GM18502 (cell line): ENCODE data around the gene RICTOR.

Source experiments
- ATAC-seq: cut with Tn5 transposase; IDR thresholded peaks from one replicate; pipeline ENCODE4 v1.9.1; 2021; ENCODE audit warnings: mild to moderate bottlenecking; ENCODE audit not compliant: unreplicated experiment, poor library complexity

RICTOR gene

GRCh38 chr5:38948501-38948900, 125.7 kb downstream of the RICTOR start:
- ATAC-seq: no peak

GRCh38 chr5:38944282-38944681, 129.9 kb downstream of the RICTOR start:
- no peak for ATAC-seq

- no peak for ATAC-seq
These were observed 132.3 kb downstream of the RICTOR start for GRCh38 chr5:38941912-38942311.

- ATAC-seq: no peak
These were observed 133.9 kb downstream of the RICTOR start for GRCh38 chr5:38940230-38940858.

- no peak for ATAC-seq
These were observed 135.2 kb downstream of the RICTOR start for GRCh38 chr5:38938973-38939372.

DNA sequence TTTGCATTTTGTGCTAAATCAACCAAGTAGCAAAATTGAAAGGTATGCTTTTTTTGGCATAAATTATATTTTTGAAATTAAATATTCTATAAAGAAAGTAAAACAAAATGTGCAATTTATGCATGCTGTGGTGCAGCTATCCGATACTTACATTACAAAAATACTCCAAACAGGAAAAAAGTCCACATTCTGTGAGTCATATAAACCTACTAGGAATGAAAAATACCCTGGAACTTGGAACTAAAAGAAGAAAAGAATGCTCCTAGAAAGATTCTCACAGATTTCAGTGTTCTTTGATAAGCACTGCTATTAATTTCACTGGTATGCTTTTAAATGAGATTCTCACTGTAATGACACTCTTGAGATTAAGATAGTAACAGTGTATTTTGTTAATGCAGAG, 135.8 kb downstream of the RICTOR start:
- no peak for ATAC-seq

DNA sequence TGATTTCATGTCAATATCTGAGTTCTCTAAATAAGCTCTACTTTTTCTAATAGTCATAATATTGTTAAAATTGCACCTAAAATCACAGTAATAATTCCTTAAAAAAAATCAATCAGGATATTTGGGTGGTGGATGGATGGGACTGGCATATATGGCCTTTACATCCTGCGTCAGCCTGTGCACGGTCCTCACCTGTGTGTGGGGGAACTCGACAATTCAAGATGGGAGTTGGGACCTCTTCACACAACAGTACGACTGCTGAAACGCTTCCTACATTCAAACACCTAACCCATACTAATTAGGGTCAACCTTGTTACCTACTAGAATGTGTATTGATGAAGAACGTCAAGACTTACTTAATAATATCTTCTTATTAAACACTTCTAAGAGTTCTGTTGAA, 137.9 kb downstream of the RICTOR start:
- no peak for ATAC-seq

- no peak for ATAC-seq
These were observed 138.8 kb downstream of the RICTOR start for GRCh38 chr5:38935437-38935836.

GRCh38 chr5:38932854-38933408, 141.3 kb downstream of the RICTOR start:
- no peak for ATAC-seq

DNA sequence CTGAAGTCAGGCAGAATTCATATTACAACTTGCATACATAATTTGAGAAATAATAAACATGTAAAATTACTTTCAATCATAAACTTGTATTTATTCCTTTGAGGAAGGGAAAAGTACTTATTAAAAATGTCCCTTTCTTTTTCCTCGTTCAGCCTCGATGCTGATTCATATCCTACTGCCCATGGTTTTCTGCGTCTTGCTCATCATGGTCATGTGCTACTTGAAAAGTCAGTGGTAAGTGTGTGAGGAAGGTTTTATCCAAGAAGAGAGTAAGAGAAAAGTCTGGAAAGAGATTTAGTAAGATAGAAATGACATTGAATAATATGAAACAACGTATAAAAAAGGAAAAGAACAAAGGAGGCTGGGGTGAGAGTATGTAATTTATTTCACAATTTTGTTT, 142.5 kb downstream of the RICTOR start:
- ATAC-seq: no peak

DNA sequence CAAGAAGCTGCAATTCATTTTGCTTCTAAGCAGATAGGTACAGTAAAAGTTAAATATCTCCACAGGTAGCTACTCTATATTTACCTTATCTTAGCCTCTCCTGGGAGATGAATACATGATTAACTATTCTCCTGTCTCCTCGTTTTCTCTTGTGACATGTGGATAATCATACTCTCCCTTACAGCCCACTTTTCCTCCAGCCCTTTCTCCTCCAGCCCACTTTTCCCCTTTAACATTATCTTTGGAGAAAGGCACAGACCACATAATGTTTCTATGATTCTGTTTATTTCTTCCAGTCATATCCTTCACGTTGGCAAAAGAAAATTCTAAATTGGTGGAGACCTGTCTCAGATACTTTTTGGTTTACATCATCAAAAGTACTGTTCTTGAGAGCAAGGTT, 144.4 kb downstream of the RICTOR start:
- ATAC-seq: no peak

- no peak for ATAC-seq
These were observed 146.7 kb downstream of the RICTOR start for GRCh38 chr5:38927470-38927869.

DNA sequence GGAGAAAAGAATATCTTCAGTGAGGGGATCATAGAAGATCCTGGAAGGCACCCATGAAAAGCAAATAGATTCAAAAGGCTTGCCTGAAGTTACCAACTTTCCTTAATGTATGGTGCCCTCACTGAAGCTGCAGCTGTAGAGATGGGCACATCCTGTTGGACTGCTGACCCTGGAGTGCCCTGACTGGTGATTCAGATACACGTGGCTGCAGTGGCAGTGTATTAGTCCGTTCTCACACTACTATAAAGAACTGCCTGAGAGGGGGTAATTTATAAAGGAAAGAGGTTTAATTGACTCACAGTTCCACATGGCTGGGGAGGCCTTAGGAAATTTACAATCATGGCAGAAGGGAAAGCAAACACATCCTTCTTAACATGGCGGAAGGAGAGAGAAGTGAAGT, 148.1 kb downstream of the RICTOR start:
- ATAC-seq: no peak

- ATAC-seq: no peak
These were observed 148.9 kb downstream of the RICTOR start for GRCh38 chr5:38925154-38925925.

DNA sequence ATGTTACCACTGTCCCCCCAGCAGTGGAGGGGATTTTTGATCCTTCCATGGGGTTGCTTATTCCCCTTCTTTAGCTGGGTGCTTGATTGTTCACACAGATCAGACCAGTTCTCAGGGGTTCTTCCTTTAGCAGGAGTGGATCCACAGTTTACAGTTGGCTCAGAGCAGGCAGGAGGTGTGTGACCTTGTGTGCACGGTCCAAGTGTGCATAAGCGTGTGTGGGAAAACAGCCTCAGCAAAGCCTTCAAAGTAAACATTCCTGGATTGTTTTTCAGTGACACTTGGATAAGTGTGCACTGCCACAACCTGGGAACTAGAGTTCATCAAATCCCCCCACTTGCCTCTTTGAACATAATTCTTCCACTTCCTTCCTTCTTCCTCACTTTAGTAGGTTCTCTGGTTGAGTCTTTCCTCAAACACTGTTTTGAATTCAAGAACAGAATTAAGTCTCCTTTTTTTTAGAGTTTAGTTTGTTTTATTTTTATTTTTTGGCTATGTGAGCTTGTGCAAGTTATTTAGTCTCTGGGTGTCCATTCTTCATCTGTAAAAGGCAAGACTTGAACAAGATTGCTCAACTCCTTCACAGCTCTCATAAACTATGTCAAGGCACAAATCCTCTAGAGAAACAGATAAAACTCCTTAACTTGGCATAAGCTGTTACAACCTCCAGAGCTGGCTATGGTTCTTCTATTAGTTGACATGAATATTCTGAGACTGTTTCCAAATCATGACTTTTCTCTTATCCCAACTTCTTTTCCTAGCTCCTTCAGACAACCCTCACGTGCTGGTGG, 150.3 kb downstream of the RICTOR start:
- no peak for ATAC-seq

DNA sequence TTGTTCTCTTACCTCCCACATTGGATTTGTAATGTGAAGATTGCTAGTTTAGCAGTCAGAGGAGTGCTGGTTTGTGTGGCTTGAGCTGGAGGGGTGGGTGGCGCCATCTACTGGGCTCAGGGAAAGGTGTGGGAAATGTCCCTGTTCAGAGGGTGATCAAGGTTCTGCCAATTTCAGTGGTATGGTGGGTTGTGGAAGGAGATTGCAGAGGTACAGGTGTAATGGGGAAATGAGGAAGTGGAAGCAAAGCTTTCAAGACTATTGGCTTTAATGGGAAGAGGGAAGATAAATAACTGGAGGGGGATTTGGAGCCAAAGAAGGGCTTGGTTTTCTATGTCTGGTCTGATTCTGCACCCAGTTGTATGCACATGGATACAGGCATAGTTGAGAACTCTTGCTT, 152.0 kb downstream of the RICTOR start:
- ATAC-seq: peak; percentile 84

DNA sequence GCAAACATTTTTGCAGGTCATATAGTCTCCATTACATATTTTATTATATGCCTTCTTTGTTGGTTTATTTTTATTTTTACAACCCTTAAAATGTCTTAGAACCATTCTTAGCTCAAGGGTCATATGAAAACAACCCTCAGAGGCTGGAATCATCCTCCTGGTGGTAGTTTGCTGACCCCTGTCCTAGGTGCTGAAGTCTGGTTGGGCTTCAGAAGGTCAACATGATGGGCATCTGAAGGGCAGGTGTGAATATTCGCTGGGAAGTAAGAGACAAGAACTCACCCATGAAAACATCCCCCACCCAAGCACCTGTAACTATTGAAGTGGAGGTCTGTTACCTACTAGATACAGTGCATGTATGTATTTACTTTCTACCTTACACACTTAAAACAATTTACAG, 153.0 kb downstream of the RICTOR start:
- ATAC-seq: no peak

GRCh38 chr5:38916802-38917201, 157.4 kb downstream of the RICTOR start:
- no peak for ATAC-seq

- ATAC-seq: no peak
These were observed 160.5 kb downstream of the RICTOR start for GRCh38 chr5:38913714-38914113.

DNA sequence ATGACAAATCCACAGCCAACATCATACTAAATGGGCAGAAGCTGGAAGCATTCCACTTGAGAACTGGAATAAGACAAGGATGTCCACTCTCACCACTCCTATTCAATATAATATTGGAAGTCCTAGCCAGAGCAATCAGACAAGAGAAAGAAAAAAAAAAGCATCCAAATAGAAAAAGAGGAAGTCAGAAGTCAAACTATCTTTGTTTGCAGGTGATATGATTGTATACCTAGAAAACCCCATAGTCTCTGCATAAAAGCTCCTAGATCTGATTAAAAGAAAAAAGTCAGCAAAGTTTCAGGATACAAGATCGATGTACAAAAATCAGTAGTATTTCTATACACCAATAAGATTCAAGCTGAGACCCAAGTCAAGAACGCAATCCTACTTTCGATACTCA, 162.3 kb downstream of the RICTOR start:
- ATAC-seq: no peak

DNA sequence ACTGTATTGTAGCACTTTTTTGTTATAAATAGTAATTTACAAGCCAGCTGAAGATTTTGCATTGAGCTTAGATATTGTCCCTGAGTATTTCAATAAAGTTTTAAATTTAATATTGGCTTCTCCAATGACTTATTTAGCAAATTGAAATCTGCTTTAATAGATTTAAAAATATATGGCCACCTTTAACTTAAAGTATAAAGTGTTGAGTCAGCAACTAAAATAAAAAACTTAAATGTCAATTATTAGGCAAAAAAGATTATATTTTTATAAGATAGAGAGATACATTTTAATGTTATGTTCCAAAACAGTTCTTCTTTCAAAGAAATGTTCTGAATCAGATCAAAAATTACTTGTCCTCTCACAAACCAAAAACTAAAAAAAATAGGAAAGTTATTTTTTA, 167.7 kb downstream of the RICTOR start:
- ATAC-seq: no peak
